Measurements from ENCODE around the gene CDH2.

- TF ChIP-seq CTCF (conservative IDR thresholded peaks at IDR 0.05 in 1 of 2, IDR thresholded peaks at IDR 0.05 in 1 of 2; ENCODE audit: extremely low read depth in 1 of 2, insufficient read depth in 1 of 2, low read depth in 1 of 2, low read length in 2 of 2) = no peak
- no peak for TF ChIP-seq EZH2 (IDR thresholded peaks at IDR 0.05; ENCODE audit: borderline replicate concordance, low read length)
These were observed 180.1 kb downstream of the CDH2 start for GRCh38 chr18:27996801-27997272.
